ENCODE measurements around the gene MATN1.

MATN1 gene

GRCh38 chr1:30731806-30732276, 8.5 kb upstream of the MATN1 start:
- DNase-seq (ENCODE audit: low read depth in 2 of 2), result no peak

GRCh38 chr1:30731109-30731805, 7.9 kb upstream of the MATN1 start:
- no peak for DNase-seq (ENCODE audit: low read depth in 2 of 2)

- no peak for DNase-seq (ENCODE audit: low read depth in 2 of 2)
Observed at GRCh38 chr1:30730346-30731108, 7.1 kb upstream of the MATN1 start.

GRCh38 chr1:30729901-30730300, 6.5 kb upstream of the MATN1 start:
- no peak for DNase-seq (ENCODE audit: low read depth in 2 of 2)

- DNase-seq (ENCODE audit: low read depth in 2 of 2), result no peak
Observed at GRCh38 chr1:30728832-30729638, 5.7 kb upstream of the MATN1 start.

GRCh38 chr1:30728340-30728739, 5.0 kb upstream of the MATN1 start:
- DNase-seq (ENCODE audit: low read depth in 2 of 2), result no peak

- no peak for DNase-seq (ENCODE audit: low read depth in 2 of 2)
Observed at GRCh38 chr1:30727824-30728223, 4.4 kb upstream of the MATN1 start.

GRCh38 chr1:30726773-30727684, 3.6 kb upstream of the MATN1 start:
- DNase-seq (ENCODE audit: low read depth in 2 of 2), result no peak

- DNase-seq (ENCODE audit: low read depth in 2 of 2), result no peak
Observed at GRCh38 chr1:30726236-30726635, 2.9 kb upstream of the MATN1 start.

- DNase-seq (ENCODE audit: low read depth in 2 of 2), result no peak
Observed at GRCh38 chr1:30725450-30726095, 2.2 kb upstream of the MATN1 start.

- DNase-seq (ENCODE audit: low read depth in 2 of 2), result no peak
Observed at GRCh38 chr1:30724655-30725421, 1.5 kb upstream of the MATN1 start.

GRCh38 chr1:30724175-30724574, 790 bp upstream of the MATN1 start:
- no peak for DNase-seq (ENCODE audit: low read depth in 2 of 2)

GRCh38 chr1:30721812-30722537, 1.4 kb downstream of the MATN1 start:
- no peak for DNase-seq (ENCODE audit: low read depth in 2 of 2)

- DNase-seq (ENCODE audit: low read depth in 2 of 2), result no peak
Observed at GRCh38 chr1:30721341-30721793, 2.0 kb downstream of the MATN1 start.

- no peak for DNase-seq (ENCODE audit: low read depth in 2 of 2)
Observed at GRCh38 chr1:30720271-30721223, 2.8 kb downstream of the MATN1 start.

- DNase-seq (ENCODE audit: low read depth in 2 of 2), result no peak
Observed at GRCh38 chr1:30719406-30720270, 3.7 kb downstream of the MATN1 start.

Measured in activated CD8-positive, alpha-beta memory T cell treated with anti-CD3 and anti-CD28 coated beads for 4 hours (primary cell).